Measurements from ENCODE around the gene HHAT.
A peak's percentile ranks its signal among the peaks of the same experiment; 100 is the strongest.

HHAT gene

GRCh38 chr1:210557426-210558077 lies 228.8 kb downstream of the HHAT start:
- DNase-seq, result no peak

- DNase-seq, result no peak
Observed at GRCh38 chr1:210558302-210558701, 229.6 kb downstream of the HHAT start.

GRCh38 chr1:210565306-210565705 lies 236.6 kb downstream of the HHAT start:
- DNase-seq, result no peak

GRCh38 chr1:210568631-210569030 lies 239.9 kb downstream of the HHAT start:
- no peak for DNase-seq

GRCh38 chr1:210570116-210570515 lies 241.4 kb downstream of the HHAT start:
- no peak for DNase-seq

- DNase-seq, result no peak
Observed at GRCh38 chr1:210571356-210572284, 242.9 kb downstream of the HHAT start.

GRCh38 chr1:210573141-210573540 lies 244.4 kb downstream of the HHAT start:
- no peak for DNase-seq

GRCh38 chr1:210582205-210582970 lies 253.7 kb downstream of the HHAT start:
- DNase-seq, result peak in 1 of 4 experiments; percentile 11

- DNase-seq, result peak; percentile 73 to 88 (median 84)
Observed at GRCh38 chr1:210584439-210585113, 255.9 kb downstream of the HHAT start.

GRCh38 chr1:210586771-210587170 lies 258.1 kb downstream of the HHAT start:
- DNase-seq, result no peak

GRCh38 chr1:210587566-210587965 lies 258.9 kb downstream of the HHAT start:
- no peak for DNase-seq

- no peak for DNase-seq
Observed at GRCh38 chr1:210588357-210588756, 259.7 kb downstream of the HHAT start.

- DNase-seq, result no peak
Observed at GRCh38 chr1:210588946-210589345, 260.2 kb downstream of the HHAT start.

- no peak for DNase-seq
Observed at GRCh38 chr1:210591214-210591613, 262.5 kb downstream of the HHAT start.

- no peak for DNase-seq
Observed at GRCh38 chr1:210594605-210595004, 265.9 kb downstream of the HHAT start.

GRCh38 chr1:210596641-210597040 lies 267.9 kb downstream of the HHAT start:
- DNase-seq, result no peak

GRCh38 chr1:210597555-210598134 lies 268.9 kb downstream of the HHAT start:
- DNase-seq, result peak; percentile 56 to 79 (median 72)

- peak; percentile 51 to 66 (median 63) for DNase-seq
Observed at GRCh38 chr1:210598135-210598652, 269.5 kb downstream of the HHAT start.

- DNase-seq, result no peak
Observed at GRCh38 chr1:210600421-210601159, 271.9 kb downstream of the HHAT start.

GRCh38 chr1:210603123-210603522 lies 274.4 kb downstream of the HHAT start:
- DNase-seq, result no peak

GRCh38 chr1:210605099-210605498 lies 276.4 kb downstream of the HHAT start:
- DNase-seq, result no peak
